ENCODE results near the gene XPO5.

- TF ChIP-seq CDX4 (CRISPR knock-in tag; IDR thresholded peaks at IDR 0.05; ENCODE audit: borderline replicate concordance), result no peak
- TF ChIP-seq ZBTB43 (CRISPR knock-in tag; IDR thresholded peaks at IDR 0.05), result no peak
- TF ChIP-seq, protein P1, sequence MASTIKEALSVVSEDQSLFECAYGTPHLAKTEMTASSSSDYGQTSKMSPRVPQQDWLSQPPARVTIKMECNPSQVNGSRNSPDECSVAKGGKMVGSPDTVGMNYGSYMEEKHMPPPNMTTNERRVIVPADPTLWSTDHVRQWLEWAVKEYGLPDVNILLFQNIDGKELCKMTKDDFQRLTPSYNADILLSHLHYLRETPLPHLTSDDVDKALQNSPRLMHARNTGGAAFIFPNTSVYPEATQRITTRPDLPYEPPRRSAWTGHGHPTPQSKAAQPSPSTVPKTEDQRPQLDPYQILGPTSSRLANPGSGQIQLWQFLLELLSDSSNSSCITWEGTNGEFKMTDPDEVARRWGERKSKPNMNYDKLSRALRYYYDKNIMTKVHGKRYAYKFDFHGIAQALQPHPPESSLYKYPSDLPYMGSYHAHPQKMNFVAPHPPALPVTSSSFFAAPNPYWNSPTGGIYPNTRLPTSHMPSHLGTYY (CRISPR knock-in tag; IDR thresholded peaks at IDR 0.05), result no peak
- TF ChIP-seq CTCF (IDR thresholded peaks at IDR 0.05), result no peak
- TF ChIP-seq FOXK1 (CRISPR knock-in tag; IDR thresholded peaks at IDR 0.05), result no peak
- no peak for TF ChIP-seq NR2C2 (CRISPR knock-in tag; IDR thresholded peaks at IDR 0.05)
- TF ChIP-seq, protein P2, sequence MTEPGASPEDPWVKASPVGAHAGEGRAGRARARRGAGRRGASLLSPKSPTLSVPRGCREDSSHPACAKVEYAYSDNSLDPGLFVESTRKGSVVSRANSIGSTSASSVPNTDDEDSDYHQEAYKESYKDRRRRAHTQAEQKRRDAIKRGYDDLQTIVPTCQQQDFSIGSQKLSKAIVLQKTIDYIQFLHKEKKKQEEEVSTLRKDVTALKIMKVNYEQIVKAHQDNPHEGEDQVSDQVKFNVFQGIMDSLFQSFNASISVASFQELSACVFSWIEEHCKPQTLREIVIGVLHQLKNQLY (CRISPR knock-in tag; IDR thresholded peaks at IDR 0.05), result no peak
- no peak for TF ChIP-seq PREB (CRISPR knock-in tag; IDR thresholded peaks at IDR 0.05; ENCODE audit: borderline replicate concordance)
- TF ChIP-seq ZNF263 (CRISPR knock-in tag; IDR thresholded peaks at IDR 0.05; ENCODE audit: low read depth), result no peak
- TF ChIP-seq ELF4 (CRISPR knock-in tag; IDR thresholded peaks at IDR 0.05; ENCODE audit: low read depth), result no peak
These were observed 59.5 kb downstream of the XPO5 start for GRCh38 chr6:43516367-43516696.

Measured in WTC11 (cell line).